B cell (primary cell): ENCODE measurements around the gene MAP7. TPM values are rescaled to one million over a fixed set of nuclear protein-coding genes. Genes with fewer than 3 reads are reported as not detected.

ENCODE experiments used
- ATAC-seq: fragments of 200-7000 bp; cut with Tn5 transposase; one replicate; pipeline ENCODE4 v1.10.0; 2021; ENCODE audit warnings: low read depth, mild to moderate bottlenecking, moderate number of reproducible peaks, moderate library complexity
- CTCF ChIA-PET: fragments of 350-600 bp; sonication (Branson Sonifier 250); formaldehyde crosslinking; loops from one replicate; lab custom pipeline; 2021; ENCODE audit warnings: antibody characterized with exemption, inconsistent platforms; lab: Charles Lee
- POLR2A ChIA-PET: fragments of 350-600 bp; sonication (Branson Sonifier 250); formaldehyde crosslinking; loops from one replicate; lab custom pipeline; 2021; ENCODE audit warnings: antibody characterized with exemption; lab: Charles Lee
- DNase-seq: peaks from one replicate; pipeline ENCODE4 v3.0.0; 2013
- H2AFZ ChIP-seq: 2 replicates; pipeline ENCODE4 v1.6.1; 2012; ENCODE audit warnings: mild to moderate bottlenecking, low read depth, low read length; ENCODE audit not compliant: insufficient read depth, poor library complexity, severe bottlenecking
- H3K27ac ChIP-seq, 2 donors: 1 replicate in 1 of 2; 2 replicates in 1 of 2; pipeline ENCODE4 v1.5.1; 2012 to 2013; ENCODE audit warnings: low read length in 2 of 2, mild to moderate bottlenecking in 2 of 2, moderate library complexity in 1 of 2
- H3K27me3 ChIP-seq, 4 experiments: fragments of 200-600 bp in 1 of 4; sonication (generic) in 1 of 4; replicated peaks in 1 of 4; 1 replicate in 2 of 4; 2 replicates in 2 of 4; pipeline versions ENCODE4 v1.6.1 to v1.7.0; 2013 to 2016; ENCODE audit warnings: low read length in 3 of 4, mild to moderate bottlenecking in 2 of 4, mixed read lengths in 1 of 4, moderate library complexity in 1 of 4; ENCODE audit not compliant: insufficient read depth in 4 of 4, control insufficient read depth in 3 of 4; ENCODE audit errors: control extremely low read depth in 1 of 4
- H3K36me3 ChIP-seq, 2 experiments: replicated peaks in 1 of 2; 1 replicate in 1 of 2; 2 replicates in 1 of 2; pipeline versions ENCODE4 v1.6.1 to v1.7.1; 2013; ENCODE audit warnings: low read length in 1 of 2; ENCODE audit not compliant: insufficient read depth in 2 of 2, control insufficient read depth in 1 of 2; ENCODE audit errors: control extremely low read depth in 1 of 2, extremely low read depth in 1 of 2
- H3K4me1 ChIP-seq, 2 donors: fragments of 200-600 bp in 1 of 2; sonication (generic) in 1 of 2; 1 replicate in 1 of 2; 2 replicates in 1 of 2; pipeline versions ENCODE4 v1.5.1 to v1.6.1; 2013 to 2017; ENCODE audit warnings: low read length in 2 of 2; ENCODE audit not compliant: control insufficient read depth in 2 of 2, insufficient read depth in 2 of 2
- H3K4me2 ChIP-seq: replicated peaks from 2 replicates; pipeline ENCODE3; 2012; ENCODE audit warnings: mild to moderate bottlenecking, low read depth, low read length; ENCODE audit not compliant: poor library complexity, severe bottlenecking
- H3K4me3 ChIP-seq, 5 experiments: fragments of 200-600 bp in 1 of 5; sonication (generic) in 1 of 5; 1 replicate in 3 of 5; 2 replicates in 2 of 5; pipeline versions ENCODE4 v1.5.1 to v1.7.0; 2011 to 2016; ENCODE audit warnings: low read length in 4 of 5, mild to moderate bottlenecking in 4 of 5, low read depth in 2 of 5, control low read depth in 1 of 5, moderate library complexity in 1 of 5; ENCODE audit not compliant: insufficient read depth in 1 of 5; ENCODE audit errors: control extremely low read depth in 1 of 5, extremely low read depth in 1 of 5
- H3K79me2 ChIP-seq: fragments of 200-600 bp; sonication (generic); one replicate; pipeline ENCODE4 v1.6.0; 2016; ENCODE audit warnings: low read length; ENCODE audit not compliant: control insufficient read depth, insufficient read depth
- H3K9ac ChIP-seq: fragments of 200-600 bp; sonication (generic); 2 replicates; pipeline ENCODE4 v1.6.1; 2017; ENCODE audit warnings: mild to moderate bottlenecking, low read length, moderate library complexity
- H3K9me3 ChIP-seq, 3 donors: one replicate each; pipeline versions ENCODE4 v1.6.1 to v1.7.1; 2013; ENCODE audit warnings: low read length in 2 of 3; ENCODE audit not compliant: control insufficient read depth in 2 of 3, insufficient read depth in 1 of 3; ENCODE audit errors: control extremely low read depth in 1 of 3
- H4K20me1 ChIP-seq: 2 replicates; pipeline ENCODE4 v1.6.0; 2012; ENCODE audit warnings: mild to moderate bottlenecking, low read length; ENCODE audit not compliant: insufficient read depth, control insufficient read depth, poor library complexity, severe bottlenecking
- H3K27ac Mint-ChIP-seq: one replicate; pipeline ENCODE4 v1.8.0; 2021; ENCODE audit warnings: mixed read lengths
- H3K27me3 Mint-ChIP-seq: one replicate; pipeline ENCODE4 v1.8.0; 2021; ENCODE audit warnings: mixed read lengths
- H3K4me1 Mint-ChIP-seq: one replicate; pipeline ENCODE4 v1.8.0; 2021; ENCODE audit warnings: mixed read lengths
- H3K4me3 Mint-ChIP-seq: one replicate; pipeline ENCODE4 v1.8.0; 2021; ENCODE audit warnings: mixed read lengths
- H3K9me3 Mint-ChIP-seq: one replicate; pipeline ENCODE4 v1.8.0; 2022; ENCODE audit warnings: mixed read lengths; ENCODE audit not compliant: insufficient read depth
- EZH2 ChIP-seq: IDR thresholded peaks from 2 replicates; pipeline ENCODE4 v1.6.1; 2012; ENCODE audit warnings: borderline replicate concordance, low read depth, mild to moderate bottlenecking, moderate library complexity, low read length; ENCODE audit not compliant: insufficient read depth, poor library complexity, severe bottlenecking
- WGBS: methylation state at CpG from one replicate; pipeline ENCODE4 v1.1.5; 2013; ENCODE audit warnings: missing lambda C conversion rate; ENCODE audit not compliant: insufficient coverage; 5-methylcytosine and 5-hydroxymethylcytosine counted together
- intact Hi-C: fragments of 100-400 bp; cut with micrococcal nuclease; formaldehyde crosslinking; loops from one replicate; pipeline ENCODE4 v1.10.0; 2022
- polyA plus RNA-seq: library from polyadenylated mRNA; depleted of rRNA; stranded (reverse); fragments of >200 nt; gene quantifications from 2 replicates; pipeline ENCODE4 v1.2.3, GENCODE V29; 2012
- total RNA-seq, 2 donors: library from RNA; stranded (reverse); fragments of 120-200 nt in 1 of 2; gene quantifications; 1 replicate in 1 of 2; 2 replicates in 1 of 2; pipeline versions ENCODE4 v1.2.3 to v1.2.4, GENCODE V29; 2013 to 2022
- TF ChIP-seq, protein P1 (sequence below): fragments of 200-600 bp; IDR thresholded peaks from one replicate; pipeline ENCODE4 v1.8.0; 2022; ENCODE audit warnings: antibody characterized with exemption, mild to moderate bottlenecking

Gene MAP7
- total and polyA plus RNA-seq, 2 donors (not counting 1 experiment from before 2014, with no cell fraction given), result 0.34 to 0.64 TPM

DNA sequence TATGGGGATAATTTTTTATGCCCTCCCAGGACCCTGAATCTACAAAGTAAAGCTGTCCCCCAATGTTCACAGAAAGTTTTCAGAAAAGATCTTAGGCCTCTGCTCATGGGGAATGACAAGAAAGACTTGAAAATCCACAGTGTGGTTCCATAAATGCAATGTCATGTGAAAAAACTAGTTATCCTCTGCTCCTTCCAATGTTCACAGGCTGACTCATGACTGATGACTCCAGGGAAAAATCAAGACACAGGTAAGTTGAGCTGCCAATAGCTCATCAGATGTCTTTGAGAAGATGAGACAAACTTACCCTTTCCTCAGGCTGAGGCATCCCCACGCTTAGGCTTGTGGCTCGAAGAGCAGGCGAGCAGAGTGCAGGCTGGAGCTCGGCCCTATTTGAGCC is 245.8 kb downstream of the MAP7 start:
- Histone ChIP-seq H3K27me3 (no peaks in the 10 kb centered on the region), H2AFZ (no peak overlapping the region), H4K20me1 (no peaks in the 10 kb centered on the region), H3K4me1 (no peaks in the 10 kb centered on the region), H3K36me3 (no peaks in the 10 kb centered on the region), H3K4me2 (no peak overlapping the region), H3K4me3 (no peak overlapping the region), H3K9me3 (peaks cover 0 to 3% (median 0%) of the 10 kb centered on the region in 3 donors), H3K79me2 (no peaks in the 10 kb centered on the region), H3K27ac (no peak overlapping the region), H3K9ac (no peak overlapping the region)
- ChIA-PET CTCF (no interaction called here), POLR2A (no interaction called here)
- Mint-ChIP-seq H3K27ac (no peak overlapping the region), H3K4me1 (no peaks in the 10 kb centered on the region), H3K4me3 (no peak overlapping the region), H3K9me3 (peaks cover 2% of the 10 kb centered on the region), H3K27me3 (peaks cover 11% of the 10 kb centered on the region)
- intact Hi-C loops, result no loop called here
- ATAC-seq, result no peak
- no peak for TF ChIP-seq EZH2
- TF ChIP-seq, protein P1, sequence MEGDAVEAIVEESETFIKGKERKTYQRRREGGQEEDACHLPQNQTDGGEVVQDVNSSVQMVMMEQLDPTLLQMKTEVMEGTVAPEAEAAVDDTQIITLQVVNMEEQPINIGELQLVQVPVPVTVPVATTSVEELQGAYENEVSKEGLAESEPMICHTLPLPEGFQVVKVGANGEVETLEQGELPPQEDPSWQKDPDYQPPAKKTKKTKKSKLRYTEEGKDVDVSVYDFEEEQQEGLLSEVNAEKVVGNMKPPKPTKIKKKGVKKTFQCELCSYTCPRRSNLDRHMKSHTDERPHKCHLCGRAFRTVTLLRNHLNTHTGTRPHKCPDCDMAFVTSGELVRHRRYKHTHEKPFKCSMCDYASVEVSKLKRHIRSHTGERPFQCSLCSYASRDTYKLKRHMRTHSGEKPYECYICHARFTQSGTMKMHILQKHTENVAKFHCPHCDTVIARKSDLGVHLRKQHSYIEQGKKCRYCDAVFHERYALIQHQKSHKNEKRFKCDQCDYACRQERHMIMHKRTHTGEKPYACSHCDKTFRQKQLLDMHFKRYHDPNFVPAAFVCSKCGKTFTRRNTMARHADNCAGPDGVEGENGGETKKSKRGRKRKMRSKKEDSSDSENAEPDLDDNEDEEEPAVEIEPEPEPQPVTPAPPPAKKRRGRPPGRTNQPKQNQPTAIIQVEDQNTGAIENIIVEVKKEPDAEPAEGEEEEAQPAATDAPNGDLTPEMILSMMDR, result no peak
- WGBS, result 96% methylated on average over 4 of the region's 4 CpGs
- no peak for DNase-seq

- ChIA-PET POLR2A (no interaction called here), CTCF (interaction anchor here (0.8 kb wide), 1 partner anchor 14 kb away, joined by 4 read pairs; no protein-coding TSS in a partner anchor)
- Histone ChIP-seq H3K36me3 (no peaks in the 10 kb centered on the region), H2AFZ (no peak overlapping the region), H3K4me1 (no peaks in the 10 kb centered on the region), H3K9me3 (peaks cover 0 to 3% (median 0%) of the 10 kb centered on the region in 3 donors), H3K4me3 (no peak overlapping the region), H3K27me3 (no peaks in the 10 kb centered on the region), H3K27ac (no peak overlapping the region), H3K79me2 (no peaks in the 10 kb centered on the region), H3K9ac (no peak overlapping the region), H3K4me2 (no peak overlapping the region), H4K20me1 (no peaks in the 10 kb centered on the region)
- ATAC-seq (no peak), DNase-seq (no peak)
- H3K9me3 Mint-ChIP-seq, result peaks cover 2% of the 10 kb centered on the region
- no peak overlapping the region for H3K27ac Mint-ChIP-seq
- H3K4me1 Mint-ChIP-seq, result no peaks in the 10 kb centered on the region
- 100% methylated on average over 2 of the region's 3 CpGs for WGBS
- peaks cover 11% of the 10 kb centered on the region for H3K27me3 Mint-ChIP-seq
- intact Hi-C loops, result no loop called here
- no peak for TF ChIP-seq EZH2
- TF ChIP-seq, protein P1, result no peak
- no peak overlapping the region for H3K4me3 Mint-ChIP-seq
These were observed 246.7 kb downstream of the MAP7 start for GRCh38 chr6:136303516-136303915.
